Chondrocyte (in vitro differentiated cells): ENCODE measurements around the gene ADAT2. TPM values are rescaled to one million over a fixed set of nuclear protein-coding genes. Genes with fewer than 3 reads are reported as not detected.
"Not testable (repeated sequence)": the region's sequence is repeated elsewhere in the genome, so short reads cannot be mapped to it uniquely, and the experiment has no call there.

Source experiments
- DNase-seq: peaks from one replicate; pipeline ENCODE4 v3.0.0; 2021; ENCODE audit warnings: mixed read lengths, low spot score
- H3K27ac Mint-ChIP-seq: one replicate; pipeline ENCODE4 v1.8.0; 2021; ENCODE audit warnings: mild to moderate bottlenecking, moderate library complexity, mixed read lengths; ENCODE audit not compliant: unreplicated experiment
- H3K27me3 Mint-ChIP-seq: 2 replicates; pipeline ENCODE4 v1.8.0; 2021; ENCODE audit warnings: low read depth, mixed read lengths
- H3K36me3 Mint-ChIP-seq: 2 replicates; pipeline ENCODE4 v1.8.0; 2021; ENCODE audit warnings: low read depth, mixed read lengths
- H3K4me1 Mint-ChIP-seq: 2 replicates; pipeline ENCODE4 v1.8.0; 2021; ENCODE audit warnings: low read depth, mild to moderate bottlenecking, mixed read lengths
- H3K4me3 Mint-ChIP-seq: one replicate; pipeline ENCODE4 v1.8.0; 2021; ENCODE audit warnings: mild to moderate bottlenecking, moderate library complexity, mixed read lengths; ENCODE audit not compliant: unreplicated experiment
- H3K9me3 Mint-ChIP-seq: 2 replicates; pipeline ENCODE4 v1.8.0; 2021; ENCODE audit warnings: low read depth, mixed read lengths
- total RNA-seq: library from RNA; stranded (reverse); gene quantifications from 3 replicates; pipeline ENCODE4 v1.2.1, GENCODE V29; 2021
- TF ChIP-seq, protein P1 (sequence below): fragments of 200-600 bp; sonication (generic); IDR thresholded peaks from 2 replicates; pipeline ENCODE4 v1.5.0; 2021; ENCODE audit warnings: antibody characterized with exemption, mild to moderate bottlenecking, moderate library complexity

The ADAT2 gene
- total RNA-seq, 1 donor from 2014 or later = 3.0 TPM

DNA sequence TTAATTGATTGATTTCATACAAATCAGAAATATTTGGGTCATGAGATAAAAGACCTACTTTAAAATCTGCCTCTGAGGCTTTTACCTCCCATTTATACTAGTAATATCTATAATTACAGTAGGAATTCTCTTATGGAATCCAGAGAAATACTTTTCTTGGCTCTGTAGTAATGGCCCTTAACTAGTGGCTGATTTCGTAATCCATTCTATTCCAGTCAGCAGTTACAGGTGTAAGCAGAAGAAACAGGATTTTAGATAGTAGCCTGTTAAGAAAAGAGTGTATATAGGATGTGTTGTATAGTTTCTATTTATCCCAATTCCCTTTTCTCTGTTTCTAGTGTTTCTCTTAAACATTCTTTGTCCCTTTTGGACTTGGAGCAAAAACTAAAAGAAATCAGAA is 21.3 kb upstream of the ADAT2 start:
- Mint-ChIP-seq H3K9me3 (no peaks in the 10 kb centered on the region), H3K4me3 (no peak overlapping the region), H3K4me1 (no peaks in the 10 kb centered on the region), H3K27ac (no peak overlapping the region), H3K27me3 (no peaks in the 10 kb centered on the region), H3K36me3 (peaks cover 31% of the 10 kb centered on the region)
- no peak for DNase-seq
- TF ChIP-seq, protein P1, sequence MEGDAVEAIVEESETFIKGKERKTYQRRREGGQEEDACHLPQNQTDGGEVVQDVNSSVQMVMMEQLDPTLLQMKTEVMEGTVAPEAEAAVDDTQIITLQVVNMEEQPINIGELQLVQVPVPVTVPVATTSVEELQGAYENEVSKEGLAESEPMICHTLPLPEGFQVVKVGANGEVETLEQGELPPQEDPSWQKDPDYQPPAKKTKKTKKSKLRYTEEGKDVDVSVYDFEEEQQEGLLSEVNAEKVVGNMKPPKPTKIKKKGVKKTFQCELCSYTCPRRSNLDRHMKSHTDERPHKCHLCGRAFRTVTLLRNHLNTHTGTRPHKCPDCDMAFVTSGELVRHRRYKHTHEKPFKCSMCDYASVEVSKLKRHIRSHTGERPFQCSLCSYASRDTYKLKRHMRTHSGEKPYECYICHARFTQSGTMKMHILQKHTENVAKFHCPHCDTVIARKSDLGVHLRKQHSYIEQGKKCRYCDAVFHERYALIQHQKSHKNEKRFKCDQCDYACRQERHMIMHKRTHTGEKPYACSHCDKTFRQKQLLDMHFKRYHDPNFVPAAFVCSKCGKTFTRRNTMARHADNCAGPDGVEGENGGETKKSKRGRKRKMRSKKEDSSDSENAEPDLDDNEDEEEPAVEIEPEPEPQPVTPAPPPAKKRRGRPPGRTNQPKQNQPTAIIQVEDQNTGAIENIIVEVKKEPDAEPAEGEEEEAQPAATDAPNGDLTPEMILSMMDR = no peak

- H3K36me3 Mint-ChIP-seq, H3K4me1 Mint-ChIP-seq, DNase-seq, H3K27ac Mint-ChIP-seq, H3K9me3 Mint-ChIP-seq, H3K4me3 Mint-ChIP-seq, H3K27me3 Mint-ChIP-seq: not testable (repeated sequence)
Observed at GRCh38 chr6:143468823-143469222, 18.3 kb upstream of the ADAT2 start.

DNA sequence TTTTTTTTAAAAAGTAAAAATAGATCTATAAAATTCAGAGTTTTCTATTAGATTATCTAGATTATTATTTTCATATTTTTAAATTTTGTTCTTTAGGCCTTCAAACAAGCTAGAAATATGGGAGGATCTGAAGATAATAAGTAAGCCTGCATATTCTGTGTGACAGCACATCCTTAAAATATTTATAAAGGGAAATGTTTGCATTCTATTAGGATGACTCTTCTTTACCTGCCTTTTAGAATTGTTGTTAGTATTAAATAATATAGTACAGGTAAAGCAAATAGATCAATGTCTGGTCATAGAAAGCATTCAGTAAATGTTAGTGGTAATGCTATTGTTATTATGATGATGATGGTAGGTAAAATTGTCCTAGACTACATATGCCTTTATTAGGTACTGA is 17.5 kb upstream of the ADAT2 start:
- H3K36me3 Mint-ChIP-seq = peaks cover 6% of the 10 kb centered on the region
- H3K27me3 Mint-ChIP-seq = no peaks in the 10 kb centered on the region
- no peaks in the 10 kb centered on the region for H3K4me1 Mint-ChIP-seq
- no peak overlapping the region for H3K27ac Mint-ChIP-seq
- H3K4me3 Mint-ChIP-seq = no peak overlapping the region
- no peaks in the 10 kb centered on the region for H3K9me3 Mint-ChIP-seq
- no peak for DNase-seq
- TF ChIP-seq, protein P1 = no peak

- H3K4me1 Mint-ChIP-seq = no peaks in the 10 kb centered on the region
- peaks cover 5% of the 10 kb centered on the region for H3K36me3 Mint-ChIP-seq
- H3K27me3 Mint-ChIP-seq = no peaks in the 10 kb centered on the region
- no peak overlapping the region for H3K4me3 Mint-ChIP-seq
- H3K27ac Mint-ChIP-seq = no peak overlapping the region
- DNase-seq = no peak
- TF ChIP-seq, protein P1 = no peak
- no peaks in the 10 kb centered on the region for H3K9me3 Mint-ChIP-seq
Observed at GRCh38 chr6:143465546-143465945, 15.1 kb upstream of the ADAT2 start.

- Mint-ChIP-seq H3K4me3 (no peak overlapping the region), H3K4me1 (peaks cover 10% of the 10 kb centered on the region), H3K36me3 (peaks cover 2% of the 10 kb centered on the region), H3K27ac (no peak overlapping the region), H3K9me3 (no peaks in the 10 kb centered on the region), H3K27me3 (no peaks in the 10 kb centered on the region)
- TF ChIP-seq, protein P1 = no peak
- DNase-seq = no peak
Observed at GRCh38 chr6:143457563-143458359, 7.3 kb upstream of the ADAT2 start.

DNA sequence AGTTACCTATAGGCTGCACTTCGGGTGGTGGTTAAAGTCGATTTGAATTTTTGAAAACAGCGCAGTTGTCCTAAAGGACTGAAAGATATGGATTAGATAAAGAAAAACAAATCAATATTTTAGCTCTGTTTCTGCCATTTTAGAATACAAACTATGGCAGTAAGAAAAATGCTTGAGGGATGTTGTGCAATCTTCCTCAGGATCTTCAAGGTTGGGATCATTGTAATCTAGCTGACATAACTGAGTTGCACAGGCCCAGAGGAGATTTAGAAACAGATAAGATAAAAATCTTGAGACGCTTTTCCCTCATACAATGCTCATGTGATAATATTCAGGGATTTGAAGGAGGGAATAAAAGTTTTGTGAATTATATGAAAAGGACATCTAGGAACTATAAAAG is 1.0 kb upstream of the ADAT2 start:
- Mint-ChIP-seq H3K27me3 (no peaks in the 10 kb centered on the region), H3K36me3 (no peaks in the 10 kb centered on the region), H3K4me3 (peak overlapping the region; percentile 88), H3K4me1 (peaks cover 22% of the 10 kb centered on the region), H3K27ac (peak overlapping the region; percentile 96), H3K9me3 (no peaks in the 10 kb centered on the region)
- TF ChIP-seq, protein P1 = no peak
- no peak for DNase-seq
